Measurements from ENCODE around the gene HECTD4.
"Not testable (repeated sequence)": the region's sequence is repeated elsewhere in the genome, so short reads cannot be mapped to it uniquely, and the experiment has no call there.

- TF ChIP-seq POLR2A, EP300, POLR2AphosphoS5 (IDR thresholded peaks at IDR 0.05): not testable (repeated sequence)
- TF ChIP-seq, protein P1, sequence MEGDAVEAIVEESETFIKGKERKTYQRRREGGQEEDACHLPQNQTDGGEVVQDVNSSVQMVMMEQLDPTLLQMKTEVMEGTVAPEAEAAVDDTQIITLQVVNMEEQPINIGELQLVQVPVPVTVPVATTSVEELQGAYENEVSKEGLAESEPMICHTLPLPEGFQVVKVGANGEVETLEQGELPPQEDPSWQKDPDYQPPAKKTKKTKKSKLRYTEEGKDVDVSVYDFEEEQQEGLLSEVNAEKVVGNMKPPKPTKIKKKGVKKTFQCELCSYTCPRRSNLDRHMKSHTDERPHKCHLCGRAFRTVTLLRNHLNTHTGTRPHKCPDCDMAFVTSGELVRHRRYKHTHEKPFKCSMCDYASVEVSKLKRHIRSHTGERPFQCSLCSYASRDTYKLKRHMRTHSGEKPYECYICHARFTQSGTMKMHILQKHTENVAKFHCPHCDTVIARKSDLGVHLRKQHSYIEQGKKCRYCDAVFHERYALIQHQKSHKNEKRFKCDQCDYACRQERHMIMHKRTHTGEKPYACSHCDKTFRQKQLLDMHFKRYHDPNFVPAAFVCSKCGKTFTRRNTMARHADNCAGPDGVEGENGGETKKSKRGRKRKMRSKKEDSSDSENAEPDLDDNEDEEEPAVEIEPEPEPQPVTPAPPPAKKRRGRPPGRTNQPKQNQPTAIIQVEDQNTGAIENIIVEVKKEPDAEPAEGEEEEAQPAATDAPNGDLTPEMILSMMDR (IDR thresholded peaks at IDR 0.05), result not testable (repeated sequence)
These were observed 7.9 kb upstream of the HECTD4 start for GRCh38 chr12:112389922-112390654.

All from suprapubic skin (tissue), 4 donors.